ENCODE data around the gene LRBA. TPM values are rescaled to one million over a fixed set of nuclear protein-coding genes. Genes with fewer than 3 reads are reported as not detected.

Gene LRBA
- total and polyA plus RNA-seq, 2 donors (not counting 3 experiments of a cell fraction or from before 2014, with no cell fraction given) = 18.0 to 35.1 TPM

DNA sequence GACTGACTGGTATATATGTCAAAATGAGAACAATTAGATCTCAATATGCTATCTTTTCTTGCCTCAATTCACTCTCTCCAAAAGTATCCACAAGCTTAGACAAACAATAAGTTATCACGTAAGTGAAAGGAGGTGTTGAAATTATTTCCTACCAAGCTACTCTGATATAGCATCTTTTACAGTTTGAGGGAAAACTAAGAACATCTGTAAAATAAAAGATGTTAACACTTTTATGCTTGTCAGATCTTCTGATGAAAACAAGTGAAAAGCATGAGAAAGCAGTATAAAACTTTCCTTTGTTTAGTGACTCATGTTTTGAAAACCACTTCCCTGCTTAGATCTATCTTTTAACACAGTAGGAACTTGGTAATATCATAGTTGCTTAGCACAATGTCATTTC lies 441.6 kb downstream of the LRBA start:
- Histone ChIP-seq H3K4me1 (ENCODE audit: control insufficient read depth, extremely low read depth, insufficient read depth, low read length) (no peaks in the 10 kb centered on the region), H3K27me3 (ENCODE audit: control insufficient read depth in 2 of 2, insufficient read depth in 2 of 2, low read length in 2 of 2) (no peaks in the 10 kb centered on the region), H3K4me2 (ENCODE audit: insufficient read depth, low read length) (no peak overlapping the region), H3K9ac (replicated peaks; ENCODE audit: extremely low read depth, insufficient read depth, low read length) (no peak overlapping the region), H3K79me2 (ENCODE audit: control insufficient read depth, insufficient read depth, low read length) (no peaks in the 10 kb centered on the region), H3K9me3 (replicated peaks; ENCODE audit: control insufficient read depth, insufficient read depth, low read length) (no peaks in the 10 kb centered on the region), H3K36me3 (ENCODE audit: control insufficient read depth in 2 of 2, extremely low read depth in 1 of 2, insufficient read depth in 2 of 2, low read length in 2 of 2) (no peaks in the 10 kb centered on the region), H2AFZ (ENCODE audit: low read depth, low read length) (no peak overlapping the region), H4K20me1 (replicated peaks; ENCODE audit: control insufficient read depth, extremely low read depth, insufficient read depth, low read length) (no peaks in the 10 kb centered on the region), H3K9me1 (replicated peaks; ENCODE audit: control insufficient read depth, extremely low read depth, insufficient read depth, low read length) (no peaks in the 10 kb centered on the region), H3K27ac (ENCODE audit: insufficient read depth, low read depth, low read length) (no peak overlapping the region), H3K4me3 (replicated peaks in 1 of 3; ENCODE audit: insufficient read depth in 1 of 3, low read depth in 1 of 3, low read length in 3 of 3) (no peak overlapping the region)
- DNase-seq (ENCODE audit: low read depth, low spot score) = peak; percentile 58
- peak; percentile 78 for FAIRE-seq
- TF ChIP-seq MYC (IDR thresholded peaks at IDR 0.05; ENCODE audit: low read depth, low read length) (no peak), FOS (IDR thresholded peaks at IDR 0.05; ENCODE audit: borderline replicate concordance, insufficient read depth, low read length) (peak; percentile 44)
- BruUV-seq (replicated peaks) = no TSS peak
- POLR2A ChIA-PET = no interaction called here
- CTCF ChIA-PET = interaction anchor here (1.0 to 1.2 kb wide), 3 partner anchors 8 to 294 kb away, joined by 3 to 6 read pairs (median 4); no protein-coding TSS in a partner anchor
- intact Hi-C loops (cut with micrococcal nuclease) = no loop called here
- dilution Hi-C loops (cut with MboI; ENCODE audit: extremely low pct_ligation_motif_present, low sequenced_read_pairs) = no loop called here

DNA sequence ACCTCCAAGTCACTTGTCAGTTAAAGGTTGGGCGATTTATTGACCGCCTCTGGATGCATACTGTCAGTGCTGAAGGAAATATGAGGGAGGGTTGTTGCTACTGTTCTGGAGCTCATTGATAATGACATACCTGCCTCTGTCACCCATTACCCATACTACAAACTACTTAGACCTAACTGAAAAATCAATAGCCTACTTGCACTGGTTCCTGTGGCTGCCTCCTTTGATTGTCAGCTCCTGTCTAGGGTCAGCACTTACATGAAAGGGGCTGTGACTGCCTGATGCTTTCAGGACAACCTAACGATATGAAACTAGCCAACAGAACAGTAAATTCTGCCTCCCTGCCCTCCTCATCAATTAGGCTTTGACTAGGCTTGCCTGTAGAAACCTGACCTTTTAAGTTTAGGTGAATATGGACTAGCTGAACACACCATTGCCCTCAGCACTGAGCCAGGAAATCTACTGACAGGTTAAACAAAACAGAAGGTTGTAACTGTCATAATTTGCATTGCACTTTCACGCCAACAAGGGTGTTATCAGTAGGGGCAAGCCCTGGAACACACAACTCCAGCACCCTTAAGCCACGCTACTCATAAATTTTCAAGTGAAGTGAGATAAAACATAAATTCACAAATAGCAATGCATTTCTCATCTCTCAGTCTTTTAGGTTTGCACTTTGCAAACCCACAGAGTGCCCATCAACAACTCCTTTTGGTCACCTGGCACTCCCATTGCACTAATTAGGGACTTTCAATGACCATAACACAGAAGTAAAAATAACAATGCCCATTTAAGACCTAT lies 442.2 kb downstream of the LRBA start:
- intact Hi-C loops (cut with micrococcal nuclease) = no loop called here
- no peaks in the 10 kb centered on the region for H3K27me3 ChIP-seq (ENCODE audit: control insufficient read depth in 2 of 2, insufficient read depth in 2 of 2, low read length in 2 of 2)
- DNase-seq (ENCODE audit: low read depth, low spot score) (no peak), FAIRE-seq (no peak)
- H3K9me1 ChIP-seq (replicated peaks; ENCODE audit: control insufficient read depth, extremely low read depth, insufficient read depth, low read length) = no peaks in the 10 kb centered on the region
- TF ChIP-seq POLR2AphosphoS5 (IDR thresholded peaks at IDR 0.05; ENCODE audit: insufficient read depth, low read depth, low read length) (no peak), GATA2 (IDR thresholded peaks at IDR 0.05; ENCODE audit: insufficient read depth, insufficient read length, low read depth, low read length) (no peak), POLR2A (IDR thresholded peaks at IDR 0.05; ENCODE audit: low read depth, low read length) (no peak), JUN (IDR thresholded peaks at IDR 0.05; ENCODE audit: borderline replicate concordance, insufficient read depth, insufficient read length, low read depth) (no peak), FOS (IDR thresholded peaks at IDR 0.05; ENCODE audit: borderline replicate concordance, insufficient read depth, low read length) (no peak), MYC (IDR thresholded peaks at IDR 0.05; ENCODE audit: low read depth, low read length) (no peak), EZH2 (IDR thresholded peaks at IDR 0.05; ENCODE audit: borderline replicate concordance, low read depth, low read length, severe bottlenecking) (no peak)
- TF ChIP-seq, protein P1, sequence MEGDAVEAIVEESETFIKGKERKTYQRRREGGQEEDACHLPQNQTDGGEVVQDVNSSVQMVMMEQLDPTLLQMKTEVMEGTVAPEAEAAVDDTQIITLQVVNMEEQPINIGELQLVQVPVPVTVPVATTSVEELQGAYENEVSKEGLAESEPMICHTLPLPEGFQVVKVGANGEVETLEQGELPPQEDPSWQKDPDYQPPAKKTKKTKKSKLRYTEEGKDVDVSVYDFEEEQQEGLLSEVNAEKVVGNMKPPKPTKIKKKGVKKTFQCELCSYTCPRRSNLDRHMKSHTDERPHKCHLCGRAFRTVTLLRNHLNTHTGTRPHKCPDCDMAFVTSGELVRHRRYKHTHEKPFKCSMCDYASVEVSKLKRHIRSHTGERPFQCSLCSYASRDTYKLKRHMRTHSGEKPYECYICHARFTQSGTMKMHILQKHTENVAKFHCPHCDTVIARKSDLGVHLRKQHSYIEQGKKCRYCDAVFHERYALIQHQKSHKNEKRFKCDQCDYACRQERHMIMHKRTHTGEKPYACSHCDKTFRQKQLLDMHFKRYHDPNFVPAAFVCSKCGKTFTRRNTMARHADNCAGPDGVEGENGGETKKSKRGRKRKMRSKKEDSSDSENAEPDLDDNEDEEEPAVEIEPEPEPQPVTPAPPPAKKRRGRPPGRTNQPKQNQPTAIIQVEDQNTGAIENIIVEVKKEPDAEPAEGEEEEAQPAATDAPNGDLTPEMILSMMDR (IDR thresholded peaks at IDR 0.05; ENCODE audit: extremely low read depth in 1 of 2, insufficient read depth in 1 of 2, low read depth in 1 of 2, low read length in 2 of 2) = no peak
- TF ChIP-seq, protein P2, sequence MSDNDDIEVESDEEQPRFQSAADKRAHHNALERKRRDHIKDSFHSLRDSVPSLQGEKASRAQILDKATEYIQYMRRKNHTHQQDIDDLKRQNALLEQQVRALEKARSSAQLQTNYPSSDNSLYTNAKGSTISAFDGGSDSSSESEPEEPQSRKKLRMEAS (IDR thresholded peaks at IDR 0.05; ENCODE audit: insufficient read depth, insufficient read length) = no peak
- POLR2A ChIA-PET = no interaction called here
- no peaks in the 10 kb centered on the region for H4K20me1 ChIP-seq (replicated peaks; ENCODE audit: control insufficient read depth, extremely low read depth, insufficient read depth, low read length)
- no peak overlapping the region for H3K4me2 ChIP-seq (ENCODE audit: insufficient read depth, low read length)
- no TSS peak for BruUV-seq (replicated peaks)
- H3K9ac ChIP-seq (replicated peaks; ENCODE audit: extremely low read depth, insufficient read depth, low read length) = no peak overlapping the region
- no peaks in the 10 kb centered on the region for H3K36me3 ChIP-seq (ENCODE audit: control insufficient read depth in 2 of 2, extremely low read depth in 1 of 2, insufficient read depth in 2 of 2, low read length in 2 of 2)
- dilution Hi-C loops (cut with MboI; ENCODE audit: extremely low pct_ligation_motif_present, low sequenced_read_pairs) = no loop called here
- no peak overlapping the region for H2AFZ ChIP-seq (ENCODE audit: low read depth, low read length)
- H3K4me3 ChIP-seq (replicated peaks in 1 of 3; ENCODE audit: insufficient read depth in 1 of 3, low read depth in 1 of 3, low read length in 3 of 3) = no peak overlapping the region
- no peaks in the 10 kb centered on the region for H3K4me1 ChIP-seq (ENCODE audit: control insufficient read depth, extremely low read depth, insufficient read depth, low read length)
- no peaks in the 10 kb centered on the region for H3K9me3 ChIP-seq (replicated peaks; ENCODE audit: control insufficient read depth, insufficient read depth, low read length)
- H3K27ac ChIP-seq (ENCODE audit: insufficient read depth, low read depth, low read length) = no peak overlapping the region
- CTCF ChIA-PET = no interaction called here
- no peaks in the 10 kb centered on the region for H3K79me2 ChIP-seq (ENCODE audit: control insufficient read depth, insufficient read depth, low read length)
